Calu3 (cell line): Measurements from ENCODE around the gene PCNA. TPM values are rescaled to one million over a fixed set of nuclear protein-coding genes. Genes with fewer than 3 reads are reported as not detected.

Experiments
- BruUV-seq: library from RNA; stranded (reverse); fragments of 400-500 nt; replicated peaks from 2 replicates; lab custom pipeline; 2021; lab: Mats Ljungman, UMichigan
- CTCF ChIA-PET: fragments of 300-600 bp; sonication (Branson Sonifier 250); formaldehyde crosslinking; loops from one replicate; lab custom pipeline; 2022; ENCODE audit warnings: antibody characterized with exemption; lab: Charles Lee
- DNase-seq: peaks from one replicate; pipeline ENCODE4 v3.0.0; 2022
- H3K27ac Mint-ChIP-seq: one replicate; pipeline ENCODE4 v1.8.0; 2022; ENCODE audit warnings: mixed read lengths; ENCODE audit not compliant: unreplicated experiment
- H3K27me3 Mint-ChIP-seq: one replicate; pipeline ENCODE4 v1.8.0; 2022; ENCODE audit warnings: mixed read lengths; ENCODE audit not compliant: unreplicated experiment
- H3K36me3 Mint-ChIP-seq: one replicate; pipeline ENCODE4 v1.8.0; 2022; ENCODE audit warnings: mild to moderate bottlenecking, moderate library complexity, mixed read lengths; ENCODE audit not compliant: insufficient read depth, unreplicated experiment
- H3K4me1 Mint-ChIP-seq: one replicate; pipeline ENCODE4 v1.8.0; 2022; ENCODE audit warnings: mild to moderate bottlenecking, low read depth, mixed read lengths; ENCODE audit not compliant: unreplicated experiment
- H3K4me3 Mint-ChIP-seq: one replicate; pipeline ENCODE4 v1.8.0; 2022; ENCODE audit warnings: mild to moderate bottlenecking, low read depth, moderate library complexity, mixed read lengths; ENCODE audit not compliant: unreplicated experiment
- H3K9me3 Mint-ChIP-seq: one replicate; pipeline ENCODE4 v1.8.0; 2022; ENCODE audit warnings: low read depth, mixed read lengths; ENCODE audit not compliant: unreplicated experiment
- intact Hi-C: fragments of 100-400 bp; cut with micrococcal nuclease; formaldehyde crosslinking; loops from one replicate; pipeline ENCODE4 v1.10.0; 2022; ENCODE audit not compliant: unreplicated experiment
- total RNA-seq: library from RNA; stranded (reverse); gene quantifications from 2 replicates; pipeline ENCODE4 v1.2.3, GENCODE V29; 2022
- TF ChIP-seq, protein P1 (sequence below): fragments of 200-600 bp; IDR thresholded peaks from one replicate; pipeline ENCODE4 v1.8.0; 2022; ENCODE audit warnings: antibody characterized with exemption; ENCODE audit not compliant: unreplicated experiment

The PCNA gene
- total RNA-seq, 1 experiment from 2014 or later = 116 TPM

DNA sequence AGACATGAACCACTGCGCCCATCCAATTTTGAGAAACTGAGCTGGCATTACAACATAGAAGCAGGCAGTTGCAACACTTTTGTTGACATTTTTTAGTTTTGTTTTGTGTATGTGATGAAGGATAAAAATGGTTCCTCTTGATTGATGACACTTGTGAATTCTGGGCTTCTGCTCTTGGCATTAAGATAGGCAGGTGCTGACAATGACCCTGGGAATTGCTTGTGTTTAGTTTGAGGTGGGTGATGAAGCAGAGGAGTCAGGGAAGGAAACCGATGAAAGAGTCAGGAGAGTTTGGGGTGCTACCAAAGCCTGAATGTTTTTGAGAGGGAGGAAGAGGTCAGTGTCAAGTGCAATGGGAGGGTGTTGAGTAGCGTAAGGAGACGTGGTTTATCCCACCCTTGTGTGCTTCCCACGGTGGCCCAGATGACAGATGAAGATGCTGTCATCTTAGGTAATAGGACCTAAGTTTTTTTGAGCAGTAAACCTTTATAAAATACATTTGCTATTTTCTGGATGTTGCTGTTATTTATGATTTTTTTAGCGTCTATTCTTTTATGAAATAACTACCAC lies 26.4 kb upstream of the PCNA start:
- Mint-ChIP-seq H3K27ac (no peak overlapping the region), H3K36me3 (no peaks in the 10 kb centered on the region), H3K4me3 (no peak overlapping the region), H3K27me3 (no peaks in the 10 kb centered on the region), H3K9me3 (no peaks in the 10 kb centered on the region), H3K4me1 (peaks cover 18% of the 10 kb centered on the region)
- TF ChIP-seq, protein P1, sequence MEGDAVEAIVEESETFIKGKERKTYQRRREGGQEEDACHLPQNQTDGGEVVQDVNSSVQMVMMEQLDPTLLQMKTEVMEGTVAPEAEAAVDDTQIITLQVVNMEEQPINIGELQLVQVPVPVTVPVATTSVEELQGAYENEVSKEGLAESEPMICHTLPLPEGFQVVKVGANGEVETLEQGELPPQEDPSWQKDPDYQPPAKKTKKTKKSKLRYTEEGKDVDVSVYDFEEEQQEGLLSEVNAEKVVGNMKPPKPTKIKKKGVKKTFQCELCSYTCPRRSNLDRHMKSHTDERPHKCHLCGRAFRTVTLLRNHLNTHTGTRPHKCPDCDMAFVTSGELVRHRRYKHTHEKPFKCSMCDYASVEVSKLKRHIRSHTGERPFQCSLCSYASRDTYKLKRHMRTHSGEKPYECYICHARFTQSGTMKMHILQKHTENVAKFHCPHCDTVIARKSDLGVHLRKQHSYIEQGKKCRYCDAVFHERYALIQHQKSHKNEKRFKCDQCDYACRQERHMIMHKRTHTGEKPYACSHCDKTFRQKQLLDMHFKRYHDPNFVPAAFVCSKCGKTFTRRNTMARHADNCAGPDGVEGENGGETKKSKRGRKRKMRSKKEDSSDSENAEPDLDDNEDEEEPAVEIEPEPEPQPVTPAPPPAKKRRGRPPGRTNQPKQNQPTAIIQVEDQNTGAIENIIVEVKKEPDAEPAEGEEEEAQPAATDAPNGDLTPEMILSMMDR = no peak
- CTCF ChIA-PET = no interaction called here
- intact Hi-C loops = no loop called here
- DNase-seq = no peak
- BruUV-seq = no TSS peak

DNA sequence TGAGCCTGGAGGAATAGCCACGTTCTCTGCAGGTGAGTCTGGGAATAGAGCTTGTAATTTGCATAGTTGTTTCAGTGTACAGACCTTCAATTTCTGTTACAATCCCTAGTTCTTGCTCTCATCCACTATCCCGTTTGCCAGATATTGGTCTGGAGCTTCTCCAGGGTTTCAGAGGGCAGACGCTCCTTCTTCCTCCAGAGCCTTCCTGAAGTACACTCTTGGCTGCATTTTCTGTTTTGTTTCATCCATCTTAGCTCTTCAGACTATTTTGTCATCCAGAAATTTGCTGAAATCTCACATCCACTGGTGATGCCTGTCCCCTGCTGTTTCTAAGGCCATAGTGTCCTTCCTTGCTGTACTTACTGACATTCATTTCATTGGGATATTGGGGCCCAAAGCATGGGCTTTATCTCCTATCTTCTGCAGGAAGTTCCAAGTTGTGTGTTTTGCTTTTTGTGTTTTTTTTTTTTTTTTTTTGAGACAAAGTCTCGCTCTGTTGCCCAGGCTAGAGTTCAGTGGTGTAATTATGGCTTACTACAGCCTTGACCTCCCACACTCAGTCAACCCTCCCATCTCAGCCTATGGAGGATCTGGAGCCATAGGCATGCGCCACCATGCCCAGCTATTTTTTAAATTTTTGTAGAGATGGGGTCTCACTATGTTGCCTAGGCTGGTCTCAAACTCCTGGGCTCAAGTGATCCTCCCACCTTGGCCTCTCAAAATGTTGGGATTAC lies 25.8 kb upstream of the PCNA start:
- Mint-ChIP-seq H3K27ac (no peak overlapping the region), H3K36me3 (no peaks in the 10 kb centered on the region), H3K9me3 (no peaks in the 10 kb centered on the region), H3K27me3 (no peaks in the 10 kb centered on the region), H3K4me1 (peaks cover 13% of the 10 kb centered on the region), H3K4me3 (no peak overlapping the region)
- CTCF ChIA-PET = no interaction called here
- DNase-seq = no peak
- TF ChIP-seq, protein P1 = no peak
- no TSS peak for BruUV-seq
- intact Hi-C loops = no loop called here

DNA sequence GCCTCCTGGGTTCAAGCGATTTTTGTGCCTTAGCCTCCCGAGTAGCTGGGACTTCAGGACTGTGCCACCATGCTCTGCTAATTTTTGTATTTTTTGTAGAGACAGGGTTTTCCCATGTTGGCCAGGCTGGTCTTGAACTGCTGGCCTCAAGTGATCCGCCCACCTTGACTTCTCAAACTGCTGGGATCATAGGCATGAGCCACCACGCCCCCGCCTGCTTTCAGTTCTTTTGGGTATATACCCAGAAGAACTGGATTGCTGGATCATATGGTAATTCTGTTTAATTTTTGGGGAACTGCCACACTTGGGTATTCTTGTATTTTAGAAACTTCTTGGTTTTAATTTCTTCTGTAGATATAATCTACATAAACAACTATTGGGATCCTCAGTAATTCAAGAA lies 24.1 kb upstream of the PCNA start:
- no peaks in the 10 kb centered on the region for H3K36me3 Mint-ChIP-seq
- no peaks in the 10 kb centered on the region for H3K27me3 Mint-ChIP-seq
- intact Hi-C loops = no loop called here
- no peak overlapping the region for H3K27ac Mint-ChIP-seq
- H3K4me3 Mint-ChIP-seq = no peak overlapping the region
- H3K9me3 Mint-ChIP-seq = no peaks in the 10 kb centered on the region
- no peak for DNase-seq
- TF ChIP-seq, protein P1 = no peak
- peaks cover 10% of the 10 kb centered on the region for H3K4me1 Mint-ChIP-seq
- no TSS peak for BruUV-seq
- CTCF ChIA-PET = no interaction called here

DNA sequence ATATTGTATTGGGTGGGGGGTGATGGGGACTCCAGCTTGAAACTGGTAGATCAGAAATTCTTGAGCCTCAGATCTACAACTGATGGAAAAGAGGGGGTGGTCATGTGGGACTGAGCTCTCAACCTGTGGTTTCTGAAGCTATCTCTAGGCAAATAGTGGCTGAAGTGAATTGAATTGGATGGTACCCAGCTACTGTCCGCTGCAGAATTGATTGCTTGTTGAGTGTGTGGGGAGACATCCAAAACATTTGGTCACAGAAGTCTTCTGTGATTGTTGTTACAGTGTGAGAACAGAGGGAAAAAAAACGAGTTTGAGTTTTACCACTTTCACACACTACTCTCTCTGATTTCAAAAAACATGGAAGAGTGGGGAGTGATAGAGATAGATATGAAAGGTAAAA lies 21.9 kb upstream of the PCNA start:
- Mint-ChIP-seq H3K9me3 (no peaks in the 10 kb centered on the region), H3K4me1 (no peaks in the 10 kb centered on the region), H3K36me3 (no peaks in the 10 kb centered on the region), H3K27me3 (no peaks in the 10 kb centered on the region), H3K27ac (no peak overlapping the region), H3K4me3 (no peak overlapping the region)
- intact Hi-C loops = no loop called here
- BruUV-seq = no TSS peak
- CTCF ChIA-PET = interaction anchor here (1.4 kb wide), 1 partner anchor 15 kb away, joined by 4 read pairs; no protein-coding TSS in a partner anchor
- no peak for DNase-seq
- TF ChIP-seq, protein P1 = no peak
